Activated CD8-positive, alpha-beta memory T cell treated with anti-CD3 and anti-CD28 coated beads, Interleukin-2, amount 50 U/mL, for 4 hours (primary cell): ENCODE results near the gene CACNA1B.

Experiments used
- DNase-seq: peaks from one replicate; pipeline ENCODE4 v3.0.0-alpha.2; 2020

CACNA1B gene

DNA sequence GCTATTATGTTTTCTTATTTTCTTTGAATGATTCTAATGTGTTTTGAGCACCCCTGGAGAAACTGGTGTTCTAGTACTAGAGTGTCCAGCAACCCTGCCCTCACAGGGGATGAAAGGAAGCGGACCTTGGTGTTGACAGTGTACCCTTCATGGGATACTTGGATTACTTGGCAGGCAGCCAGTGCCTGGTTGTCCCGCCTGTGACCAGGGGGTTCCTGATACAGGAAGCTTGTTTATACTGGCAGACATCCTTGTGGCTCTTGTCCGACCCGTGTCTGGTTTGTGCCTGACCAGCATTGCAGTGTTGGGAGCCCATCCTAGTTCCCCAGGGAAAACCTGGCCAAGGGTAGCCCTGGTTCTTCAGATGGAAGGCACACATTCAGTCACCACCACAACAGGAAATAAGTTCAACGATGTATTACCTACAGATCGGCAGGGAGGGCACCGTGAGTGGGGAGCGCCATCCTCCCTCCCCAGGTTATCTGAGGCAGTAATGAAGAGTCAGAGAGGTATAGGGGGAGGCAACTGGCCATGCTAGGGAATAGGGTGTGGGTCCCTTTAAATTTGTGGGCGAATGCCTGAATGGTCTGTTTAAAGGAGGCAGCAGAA lies 47.3 kb downstream of the CACNA1B start:
- no peak for DNase-seq

DNA sequence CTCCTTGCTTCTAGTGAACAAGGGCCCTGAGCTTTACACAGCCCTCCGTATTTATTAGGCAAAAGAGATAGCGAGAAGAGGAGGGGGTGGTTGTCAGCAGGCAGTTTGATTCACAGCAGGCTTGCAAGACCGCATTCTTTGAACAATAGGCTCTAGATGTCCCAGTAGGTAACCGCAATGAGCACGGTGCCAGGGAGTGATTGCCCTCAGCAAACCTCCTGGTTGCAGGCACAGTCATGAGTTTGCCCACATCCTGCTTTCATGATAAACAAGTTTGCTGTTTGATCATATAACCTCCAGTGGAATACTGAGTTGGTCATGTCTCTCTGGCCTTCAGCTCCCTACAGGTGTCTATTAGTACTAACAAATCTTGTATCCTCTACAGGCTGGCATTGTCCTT lies 66.1 kb downstream of the CACNA1B start:
- no peak for DNase-seq

DNA sequence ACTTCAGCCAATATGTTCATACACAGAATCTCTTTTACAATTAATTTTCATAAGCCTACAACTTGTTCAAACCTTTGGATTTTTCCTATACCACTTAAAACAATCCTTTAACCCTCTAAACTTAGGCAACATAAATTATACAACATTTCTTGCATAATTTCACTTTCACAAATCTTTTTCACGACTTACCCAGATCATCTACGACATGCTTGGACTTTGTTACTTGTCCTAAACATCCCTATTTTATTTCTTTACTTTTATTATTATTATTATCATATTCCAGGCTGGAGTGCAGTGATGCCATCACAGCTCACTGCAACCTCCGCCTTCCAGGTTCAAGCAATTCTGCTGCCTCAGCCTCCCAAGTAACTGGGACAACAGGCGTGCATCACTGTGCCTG lies 68.0 kb downstream of the CACNA1B start:
- no peak for DNase-seq

DNA sequence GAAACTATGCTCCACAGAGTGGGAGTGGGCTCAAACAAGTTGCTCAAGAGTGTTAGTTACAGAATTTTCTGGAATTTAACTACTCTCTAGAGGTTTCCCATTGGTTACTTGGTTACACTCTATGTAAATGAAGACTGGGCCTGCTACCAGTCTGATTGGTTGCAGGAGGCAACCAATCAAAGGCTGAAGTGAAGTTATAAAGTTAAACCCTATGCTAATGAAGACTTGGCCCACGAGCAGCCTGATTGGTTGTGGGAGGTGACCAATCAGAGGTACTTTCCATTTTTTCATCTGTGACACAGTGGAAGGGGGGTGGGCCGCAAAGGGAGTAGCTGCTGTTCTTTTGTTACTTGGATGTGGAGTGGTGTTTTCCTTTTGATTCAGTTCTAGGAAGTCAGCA lies 69.4 kb downstream of the CACNA1B start:
- no peak for DNase-seq

- no peak for DNase-seq
Observed at GRCh38 chr9:137948642-137949041, 71.1 kb downstream of the CACNA1B start.

- no peak for DNase-seq
Observed at GRCh38 chr9:137949260-137949659, 71.7 kb downstream of the CACNA1B start.

DNA sequence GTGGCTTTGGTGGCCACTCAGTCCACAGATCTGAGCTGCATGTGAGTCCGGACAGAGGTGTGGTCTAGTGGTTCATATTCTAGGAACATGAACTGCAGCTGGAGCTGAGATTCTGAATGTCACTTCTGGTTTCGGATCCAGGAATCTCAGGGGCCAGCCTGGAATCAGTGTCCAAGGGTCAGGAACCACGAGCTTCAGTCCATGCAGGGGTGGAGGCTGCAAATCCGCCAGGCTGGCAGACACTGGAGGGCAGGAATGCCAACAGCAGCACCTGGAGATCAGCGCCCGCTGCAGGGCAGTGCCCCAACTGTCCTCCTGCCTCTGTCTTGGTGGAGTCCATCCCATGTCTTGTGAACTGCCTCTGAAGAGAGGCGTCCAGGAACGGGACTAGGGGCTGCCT lies 73.5 kb downstream of the CACNA1B start:
- no peak for DNase-seq

- DNase-seq: no peak
Observed at GRCh38 chr9:137951597-137952490, 74.3 kb downstream of the CACNA1B start.

GRCh38 chr9:137952976-137953666 lies 75.5 kb downstream of the CACNA1B start:
- DNase-seq: no peak

DNA sequence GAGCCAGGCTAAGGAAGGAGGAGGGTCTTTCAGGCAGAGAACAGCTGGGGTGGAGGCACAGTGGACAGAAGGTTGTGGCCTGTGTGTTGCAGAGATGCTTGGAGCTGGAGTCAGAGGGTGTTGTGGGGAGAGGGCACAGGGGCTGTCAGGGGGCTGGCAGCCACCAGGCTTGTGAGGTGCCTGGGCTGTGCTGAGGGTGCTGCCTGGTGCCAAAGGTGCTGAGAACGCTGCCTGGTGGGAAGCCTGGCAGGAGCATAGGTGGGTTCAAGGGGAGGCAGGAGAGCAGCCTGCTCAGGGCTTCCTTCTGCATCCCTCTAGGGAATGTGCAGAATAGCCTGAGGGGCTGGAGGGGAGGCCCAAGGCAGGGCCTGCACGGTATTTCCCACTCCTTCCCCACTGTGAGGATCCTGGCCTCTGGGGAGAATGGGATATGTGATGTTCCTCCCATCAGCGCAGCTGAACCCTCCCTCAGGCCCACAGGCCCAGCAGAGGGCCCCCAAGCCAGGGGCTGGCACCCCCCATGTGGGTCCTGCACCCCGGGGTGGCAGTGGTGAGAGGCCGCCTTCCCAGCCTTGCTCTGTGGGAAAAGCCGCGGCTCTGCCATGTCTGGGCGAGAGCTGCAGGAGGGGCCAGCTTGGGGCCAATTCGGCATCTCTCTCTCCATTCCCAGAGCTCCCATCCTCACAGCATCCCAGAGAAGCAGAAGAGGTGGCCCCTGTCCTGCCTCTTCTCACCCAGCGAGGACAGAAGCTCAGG lies 76.3 kb downstream of the CACNA1B start:
- no peak for DNase-seq

GRCh38 chr9:137955224-137955570 lies 77.6 kb downstream of the CACNA1B start:
- no peak for DNase-seq

- no peak for DNase-seq
Observed at GRCh38 chr9:137955586-137955985, 78.0 kb downstream of the CACNA1B start.

- no peak for DNase-seq
Observed at GRCh38 chr9:137956039-137956438, 78.5 kb downstream of the CACNA1B start.

DNA sequence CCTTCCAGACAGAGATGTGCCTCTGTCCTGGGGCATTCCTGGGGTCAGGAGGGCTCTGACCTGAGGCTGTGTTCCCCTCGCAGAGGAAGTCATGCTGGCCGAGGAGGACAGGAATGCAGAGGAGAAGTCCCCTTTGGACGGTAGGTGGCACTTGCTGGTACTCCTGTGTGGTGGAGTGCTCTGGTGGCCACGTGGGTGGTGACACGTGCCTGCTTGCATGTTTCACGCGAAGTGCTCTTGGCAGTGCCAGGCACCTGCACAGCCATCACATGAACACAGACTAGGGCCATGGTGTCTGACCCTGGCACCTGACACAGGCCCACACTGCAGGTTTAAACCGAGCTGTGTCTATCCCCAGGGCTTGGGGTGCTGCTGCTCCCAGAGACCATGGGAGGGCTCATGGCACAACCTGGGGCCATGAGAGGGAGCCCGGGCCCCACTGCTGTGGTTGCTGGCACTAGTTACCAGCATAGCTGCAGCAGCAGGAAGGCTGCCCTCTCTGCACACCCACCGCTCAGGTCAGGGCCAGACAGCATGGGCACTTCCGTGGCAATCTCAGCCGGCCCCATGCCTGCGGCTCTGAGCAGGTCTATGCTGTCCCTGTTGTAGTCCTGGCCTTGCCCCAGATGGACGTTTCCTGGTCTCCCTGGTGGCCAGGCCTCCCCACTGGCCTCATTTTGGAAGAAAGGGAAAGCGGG lies 79.3 kb downstream of the CACNA1B start:
- no peak for DNase-seq

GRCh38 chr9:137959641-137960411 lies 82.2 kb downstream of the CACNA1B start:
- no peak for DNase-seq

GRCh38 chr9:137960496-137960895 lies 82.9 kb downstream of the CACNA1B start:
- no peak for DNase-seq

DNA sequence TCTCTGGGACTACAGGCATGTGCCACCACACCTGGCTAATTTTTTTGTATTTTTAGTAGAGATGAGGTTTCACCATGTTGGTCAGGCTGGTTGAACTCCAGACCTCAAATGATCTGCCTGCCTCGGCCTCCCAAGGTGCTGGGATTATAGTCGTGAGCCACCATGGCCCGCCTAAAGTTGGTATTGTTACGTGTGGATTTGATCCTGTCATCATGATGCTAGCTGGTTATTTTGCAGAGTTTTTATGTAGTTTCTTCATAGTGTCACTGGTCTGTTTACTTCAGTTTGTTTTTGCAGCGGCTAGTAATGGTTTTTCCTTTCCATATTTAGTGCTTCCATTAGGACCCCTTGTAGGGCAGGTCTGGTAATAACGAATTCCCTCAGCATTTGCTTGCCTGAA lies 85.9 kb downstream of the CACNA1B start:
- DNase-seq: no peak

- DNase-seq: no peak
Observed at GRCh38 chr9:137965177-137965795, 87.7 kb downstream of the CACNA1B start.

GRCh38 chr9:137967280-137967953 lies 89.8 kb downstream of the CACNA1B start:
- no peak for DNase-seq

DNA sequence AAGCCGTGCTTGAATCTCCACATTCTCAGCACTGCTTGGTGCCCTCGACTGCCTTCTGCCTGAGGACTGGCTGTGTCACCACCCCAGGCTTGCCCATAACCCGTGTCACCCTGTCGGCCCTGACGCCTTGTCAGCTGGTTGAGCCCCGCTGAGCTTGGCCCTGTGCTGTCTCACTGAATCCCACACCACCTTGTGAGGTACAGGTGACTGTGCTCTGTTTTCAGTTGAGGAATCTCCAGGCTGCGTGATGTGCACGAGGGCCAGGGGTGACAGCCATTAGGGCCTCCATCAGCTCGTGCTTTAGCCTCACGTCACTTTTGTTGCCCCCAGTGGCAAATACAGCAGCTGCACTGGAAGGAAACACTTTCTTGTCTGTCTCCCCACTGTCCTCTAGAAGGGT lies 90.7 kb downstream of the CACNA1B start:
- DNase-seq: no peak

- DNase-seq: no peak
Observed at GRCh38 chr9:137969008-137969407, 91.4 kb downstream of the CACNA1B start.
